ENCODE results near the gene CDC20B.

DNA sequence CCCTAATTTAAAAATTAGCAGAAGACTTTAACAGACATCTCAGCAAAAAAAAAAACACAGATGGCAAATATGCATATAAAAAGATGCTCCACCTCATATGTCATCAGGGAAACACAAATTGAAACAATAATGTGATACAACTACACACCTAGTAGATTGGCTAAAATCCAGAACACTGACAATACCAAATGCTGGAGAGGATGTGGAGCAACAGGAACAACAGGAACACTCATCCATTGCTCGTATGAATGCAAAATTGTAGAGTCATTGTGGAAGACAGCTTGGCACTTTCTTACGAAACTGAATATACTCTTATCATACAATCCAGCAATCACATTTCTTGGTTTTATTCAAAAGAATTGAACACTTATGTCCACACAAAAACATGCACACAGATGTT is 32.0 kb upstream of the CDC20B start:
- TF ChIP-seq EP300 (IDR thresholded peaks at IDR 0.05), result no peak
- TF ChIP-seq, protein P1, sequence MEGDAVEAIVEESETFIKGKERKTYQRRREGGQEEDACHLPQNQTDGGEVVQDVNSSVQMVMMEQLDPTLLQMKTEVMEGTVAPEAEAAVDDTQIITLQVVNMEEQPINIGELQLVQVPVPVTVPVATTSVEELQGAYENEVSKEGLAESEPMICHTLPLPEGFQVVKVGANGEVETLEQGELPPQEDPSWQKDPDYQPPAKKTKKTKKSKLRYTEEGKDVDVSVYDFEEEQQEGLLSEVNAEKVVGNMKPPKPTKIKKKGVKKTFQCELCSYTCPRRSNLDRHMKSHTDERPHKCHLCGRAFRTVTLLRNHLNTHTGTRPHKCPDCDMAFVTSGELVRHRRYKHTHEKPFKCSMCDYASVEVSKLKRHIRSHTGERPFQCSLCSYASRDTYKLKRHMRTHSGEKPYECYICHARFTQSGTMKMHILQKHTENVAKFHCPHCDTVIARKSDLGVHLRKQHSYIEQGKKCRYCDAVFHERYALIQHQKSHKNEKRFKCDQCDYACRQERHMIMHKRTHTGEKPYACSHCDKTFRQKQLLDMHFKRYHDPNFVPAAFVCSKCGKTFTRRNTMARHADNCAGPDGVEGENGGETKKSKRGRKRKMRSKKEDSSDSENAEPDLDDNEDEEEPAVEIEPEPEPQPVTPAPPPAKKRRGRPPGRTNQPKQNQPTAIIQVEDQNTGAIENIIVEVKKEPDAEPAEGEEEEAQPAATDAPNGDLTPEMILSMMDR (IDR thresholded peaks at IDR 0.05), result no peak
- TF ChIP-seq POLR2A (IDR thresholded peaks at IDR 0.05), result no peak
- no peak for TF ChIP-seq POLR2AphosphoS5 (IDR thresholded peaks at IDR 0.05)

Data from upper lobe of left lung (tissue), 4 donors.